IMR-90 (cell line): Measurements from ENCODE around the gene TNS1. TPM values are rescaled to one million over a fixed set of nuclear protein-coding genes. Genes with fewer than 3 reads are reported as not detected.

Source experiments
- ATAC-seq: fragments of 200-7000 bp; cut with Tn5 transposase; 2 replicates; pipeline ENCODE4 v1.9.1; 2020; ENCODE audit warnings: low read depth, mild to moderate bottlenecking, moderate library complexity
- BruUV-seq: library from RNA; stranded (reverse); fragments of 400-500 nt; replicated peaks from 2 replicates; lab custom pipeline; 2021; lab: Mats Ljungman, UMichigan
- CTCF ChIA-PET: fragments of 300-600 bp; formaldehyde crosslinking; extraction: SDS; loops from one replicate; lab custom pipeline; 2021; ENCODE audit warnings: antibody characterized with exemption; lab: Yijun Ruan, JAX
- POLR2A ChIA-PET: fragments of 300-600 bp; sonication (Branson Sonifier 250); formaldehyde crosslinking; loops from one replicate; lab custom pipeline; 2022; ENCODE audit warnings: antibody characterized with exemption; ENCODE audit not compliant: unreplicated experiment; lab: Charles Lee
- DNase-seq: peaks from one replicate; pipeline ENCODE4 v3.0.0; 2013
- H2AFZ ChIP-seq: replicated peaks from 2 replicates; pipeline ENCODE3; 2013; ENCODE audit warnings: low read length, mild to moderate bottlenecking; ENCODE audit not compliant: poor library complexity
- H2AK5ac ChIP-seq: 2 replicates; pipeline ENCODE4 v1.6.1; 2013; ENCODE audit warnings: low read depth, low read length, inconsistent platforms
- H2AK9ac ChIP-seq: replicated peaks from 2 replicates; pipeline ENCODE3; 2013; ENCODE audit warnings: mild to moderate bottlenecking, low read depth, low read length, moderate library complexity; ENCODE audit not compliant: poor library complexity
- H2BK120ac ChIP-seq: 2 replicates; pipeline ENCODE4 v1.6.1; 2013; ENCODE audit warnings: low read depth, low read length, inconsistent platforms
- H2BK15ac ChIP-seq: 3 replicates; pipeline ENCODE4 v1.6.1; 2013; ENCODE audit warnings: low read depth, low read length, inconsistent platforms
- H2BK20ac ChIP-seq: 2 replicates; pipeline ENCODE4 v1.6.1; 2013; ENCODE audit warnings: low read depth, mild to moderate bottlenecking, inconsistent platforms, low read length, moderate library complexity
- H2BK5ac ChIP-seq: 2 replicates; pipeline ENCODE4 v1.6.1; 2013; ENCODE audit warnings: mild to moderate bottlenecking, low read depth, low read length, inconsistent platforms; ENCODE audit not compliant: poor library complexity, severe bottlenecking
- H3K14ac ChIP-seq: replicated peaks from 2 replicates; pipeline ENCODE4 v1.6.1; 2013; ENCODE audit warnings: low read depth, low read length, inconsistent platforms
- H3K18ac ChIP-seq: 2 replicates; pipeline ENCODE4 v1.6.1; 2013; ENCODE audit warnings: low read depth, low read length, control low read depth
- H3K23ac ChIP-seq: 2 replicates; pipeline ENCODE4 v1.6.1; 2013; ENCODE audit warnings: low read depth, low read length, inconsistent platforms
- H3K27ac ChIP-seq: 2 replicates; pipeline ENCODE4 v1.5.1; 2013; ENCODE audit warnings: mild to moderate bottlenecking, control low read depth, low read length; ENCODE audit not compliant: insufficient read depth
- H3K27me3 ChIP-seq: 2 replicates; pipeline ENCODE4 v1.6.1; 2013; ENCODE audit warnings: low read length; ENCODE audit not compliant: control insufficient read depth, insufficient read depth
- H3K36me3 ChIP-seq: 2 replicates; pipeline ENCODE4 v1.6.1; 2013; ENCODE audit warnings: low read length, mixed read lengths; ENCODE audit not compliant: control insufficient read depth, insufficient read depth
- H3K4ac ChIP-seq: 2 replicates; pipeline ENCODE4 v1.6.1; 2013; ENCODE audit warnings: low read depth, low read length, inconsistent platforms
- H3K4me1 ChIP-seq: 2 replicates; pipeline ENCODE4 v1.6.1; 2013; ENCODE audit warnings: low read length, mixed read lengths; ENCODE audit not compliant: control insufficient read depth, insufficient read depth
- H3K4me2 ChIP-seq: 2 replicates; pipeline ENCODE4 v1.6.1; 2013; ENCODE audit warnings: low read depth, mild to moderate bottlenecking, control low read depth, low read length, moderate library complexity
- H3K4me3 ChIP-seq: 2 replicates; pipeline ENCODE4 v1.5.1; 2013; ENCODE audit warnings: low read depth, mild to moderate bottlenecking, control low read depth, low read length, moderate library complexity; ENCODE audit not compliant: insufficient read depth
- H3K56ac ChIP-seq: 2 replicates; pipeline ENCODE4 v1.6.1; 2013; ENCODE audit warnings: low read length, inconsistent platforms; ENCODE audit not compliant: insufficient read depth; ENCODE audit errors: extremely low read depth
- H3K79me1 ChIP-seq, 2 experiments: 2 replicates each; pipeline ENCODE4 v1.6.1; 2013; ENCODE audit warnings: low read length in 2 of 2, inconsistent platforms in 1 of 2, low read depth in 1 of 2
- H3K9ac ChIP-seq: 2 replicates; pipeline ENCODE4 v1.6.1; 2013; ENCODE audit warnings: low read depth, low read length, control low read depth
- H3K9me1 ChIP-seq: 2 replicates; pipeline ENCODE4 v1.6.1; 2013; ENCODE audit warnings: low read length, inconsistent platforms; ENCODE audit not compliant: insufficient read depth
- H3K9me3 ChIP-seq: 2 replicates; pipeline ENCODE4 v1.6.1; 2013; ENCODE audit warnings: low read length; ENCODE audit not compliant: control insufficient read depth, insufficient read depth
- H4K20me1 ChIP-seq: 2 replicates; pipeline ENCODE4 v1.6.1; 2013; ENCODE audit warnings: low read length, inconsistent platforms; ENCODE audit not compliant: insufficient read depth
- H4K5ac ChIP-seq: 2 replicates; pipeline ENCODE4 v1.6.1; 2013; ENCODE audit warnings: mild to moderate bottlenecking, low read depth, low read length, control low read depth
- H4K8ac ChIP-seq, 2 experiments: 2 replicates each; pipeline ENCODE4 v1.6.1; 2013; ENCODE audit warnings: low read depth in 2 of 2, low read length in 2 of 2, control low read depth in 1 of 2, inconsistent platforms in 1 of 2
- H4K91ac ChIP-seq: 2 replicates; pipeline ENCODE4 v1.6.1; 2013; ENCODE audit warnings: low read depth, low read length, inconsistent platforms; ENCODE audit not compliant: insufficient read depth
- BHLHE40 ChIP-seq: fragments of 150-350 bp; IDR thresholded peaks from 2 replicates; pipeline ENCODE4 v1.6.1; 2016; ENCODE audit warnings: mild to moderate bottlenecking, low read depth, low read length
- CEBPB ChIP-seq: IDR thresholded peaks from 2 replicates; pipeline ENCODE4 v1.6.1; 2012; ENCODE audit warnings: low read depth, low read length, improper control_type of control experiment
- CHD1 ChIP-seq: IDR thresholded peaks from 2 replicates; pipeline ENCODE4 v1.6.1; 2012; ENCODE audit warnings: low read depth, low read length, improper control_type of control experiment
- CTCF ChIP-seq: conservative IDR thresholded peaks from 2 replicates; pipeline ENCODE4 v1.5.1; 2012; ENCODE audit warnings: mild to moderate bottlenecking, low read depth, low read length, improper control_type of control experiment
- ELK1 ChIP-seq: fragments of 150-350 bp; IDR thresholded peaks from 2 replicates; pipeline ENCODE4 v1.6.1; 2016; ENCODE audit warnings: low read depth, mild to moderate bottlenecking, low read length, moderate library complexity, borderline replicate concordance
- FOS ChIP-seq: fragments of 150-350 bp; IDR thresholded peaks from 2 replicates; pipeline ENCODE4 v1.6.1; 2016; ENCODE audit warnings: low read depth, low read length
- MAFK ChIP-seq: IDR thresholded peaks from 2 replicates; pipeline ENCODE4 v1.6.1; 2012; ENCODE audit warnings: low read depth, low read length, improper control_type of control experiment
- MAZ ChIP-seq: IDR thresholded peaks from 2 replicates; pipeline ENCODE4 v1.6.1; 2012; ENCODE audit warnings: low read depth, mild to moderate bottlenecking, low read length, improper control_type of control experiment, moderate library complexity, borderline replicate concordance
- MXI1 ChIP-seq: IDR thresholded peaks from 2 replicates; pipeline ENCODE4 v1.6.1; 2012; ENCODE audit warnings: low read depth, mild to moderate bottlenecking, low read length, moderate library complexity, borderline replicate concordance
- NFE2L2 ChIP-seq: fragments of 150-350 bp; IDR thresholded peaks from 2 replicates; pipeline ENCODE4 v1.6.1; 2016; ENCODE audit warnings: low read depth, mild to moderate bottlenecking, low read length
- POLR2A ChIP-seq: IDR thresholded peaks from 2 replicates; pipeline ENCODE4 v1.6.1; 2012; ENCODE audit warnings: mild to moderate bottlenecking, low read depth, low read length
- RAD21 ChIP-seq: IDR thresholded peaks from 2 replicates; pipeline ENCODE4 v1.6.1; 2012; ENCODE audit warnings: low read length, improper control_type of control experiment
- RCOR1 ChIP-seq: IDR thresholded peaks from 2 replicates; pipeline ENCODE4 v1.6.1; 2012; ENCODE audit warnings: mild to moderate bottlenecking, low read length, improper control_type of control experiment; ENCODE audit not compliant: insufficient replicate concordance
- RFX5 ChIP-seq: IDR thresholded peaks from 2 replicates; pipeline ENCODE4 v1.8.0; 2012; ENCODE audit warnings: low read depth, mild to moderate bottlenecking, low read length, moderate library complexity
- SMC3 ChIP-seq: fragments of 150-350 bp; IDR thresholded peaks from 2 replicates; pipeline ENCODE4 v1.6.1; 2016; ENCODE audit warnings: low read depth, mild to moderate bottlenecking, antibody characterized with exemption, low read length, moderate library complexity
- USF2 ChIP-seq: fragments of 150-350 bp; IDR thresholded peaks from 2 replicates; pipeline ENCODE4 v1.6.1; 2017; ENCODE audit warnings: mild to moderate bottlenecking, antibody characterized with exemption, low read length, low read depth
- WGBS, 2 experiments: methylation state at CpG; one replicate each; pipeline versions ENCODE4 v1.1.5 to v1.1.7; 2013; ENCODE audit warnings: missing lambda C conversion rate in 2 of 2; ENCODE audit not compliant: insufficient read length in 1 of 2; ENCODE audit errors: extremely low coverage in 2 of 2; 5-methylcytosine and 5-hydroxymethylcytosine counted together
- dilution Hi-C: fragments of 300-500 bp; cut with HindIII; formaldehyde crosslinking; loops from one replicate; pipeline ENCODE4 v1.14.3; 2018; ENCODE audit warnings: low sequenced_read_pairs; ENCODE audit not compliant: unreplicated experiment
- in situ Hi-C: fragments of 300-500 bp; cut with MboI; formaldehyde crosslinking; loops from 3 replicates; pipeline ENCODE4 v1.14.3; 2019; ENCODE audit warnings: low sequenced_read_pairs, inconsistent platforms, mixed read lengths
- intact Hi-C: fragments of 100-400 bp; cut with micrococcal nuclease; formaldehyde crosslinking; loops from 2 replicates; pipeline ENCODE4 v1.10.0; 2022
- polyA plus RNA-seq, 3 experiments: library from polyadenylated mRNA; depleted of rRNA; stranded (reverse); fragments of >200 nt; gene quantifications; 2 replicates each; pipeline ENCODE4 v1.2.3, GENCODE V29; 2012; ENCODE audit warnings: low replicate concordance in 1 of 3
- total RNA-seq: library from RNA; depleted of rRNA; stranded (reverse); fragments of >200 nt; gene quantifications from 2 replicates; pipeline ENCODE4 v1.2.3, GENCODE V29; 2012

The TNS1 gene
- total and polyA plus RNA-seq, 2 of the 4 experiments (the other 2 are of a cell fraction): 41.1 to 45.2 TPM

GRCh38 chr2:217914078-217914477 lies 88.7 kb downstream of the TNS1 start:
- no TSS peak for BruUV-seq
- Histone ChIP-seq H2BK5ac (no peak overlapping the region), H3K23ac (no peak overlapping the region), H2BK20ac (no peak overlapping the region; the same call in 1 of the 2 replicates), H3K79me1 (peaks cover 40 to 95% of the 10 kb centered on the region in 2 experiments), H2AK5ac (peak overlapping the region; percentile 70), H2AK9ac (no peak overlapping the region), H3K56ac (no peak overlapping the region), H4K8ac (peak overlapping the region in 1 of 2 experiments; percentile 9; a peak in 2 of 4 replicates), H4K91ac (peak overlapping the region; percentile 7; the same call in 1 of the 2 replicates), H3K27me3 (no peaks in the 10 kb centered on the region), H3K14ac (0 out of 2 replicates have a peak overlapping the region, but pooled peaks have one; percentile 60), H3K36me3 (peaks cover 12% of the 10 kb centered on the region), H3K27ac (no peak overlapping the region), H2BK120ac (no peak overlapping the region), H3K9me1 (peaks cover 40% of the 10 kb centered on the region), H4K5ac (no peak overlapping the region), H3K4me3 (no peak overlapping the region), H3K9me3 (no peaks in the 10 kb centered on the region), H3K4ac (peak overlapping the region; percentile 23), H3K4me2 (no peak overlapping the region), H3K18ac (no peak overlapping the region), H2AFZ (no peak overlapping the region), H3K9ac (no peak overlapping the region), H3K4me1 (peaks cover 49% of the 10 kb centered on the region), H2BK15ac (no peak overlapping the region; the same call in 2 of the 3 replicates), H4K20me1 (peaks cover 25% of the 10 kb centered on the region)
- ChIA-PET CTCF (interaction anchor here (0.6 kb wide), 1 partner anchor 10 kb away, joined by 3 read pairs; no protein-coding TSS in a partner anchor), POLR2A (no interaction called here)
- no peak for TF ChIP-seq POLR2A
- no peak for TF ChIP-seq RCOR1
- TF ChIP-seq CHD1: no peak
- TF ChIP-seq MXI1: no peak
- no peak for TF ChIP-seq ELK1
- no peak for TF ChIP-seq CEBPB
- TF ChIP-seq USF2: no peak
- TF ChIP-seq NFE2L2: no peak
- TF ChIP-seq RAD21: no peak
- TF ChIP-seq BHLHE40: no peak
- no peak for TF ChIP-seq RFX5
- TF ChIP-seq FOS: no peak
- no peak for TF ChIP-seq MAFK
- TF ChIP-seq CTCF: no peak
- no peak for TF ChIP-seq SMC3
- no peak for TF ChIP-seq MAZ
- no peak for ATAC-seq
- no peak for DNase-seq
- dilution Hi-C loops (no loop called here), in situ Hi-C loops (no loop called here), intact Hi-C loops (no loop called here)
- 100% methylated on average over 1 of the region's 1 CpG; no CpG with 5 or more reads in 1 of the 2 experiments for WGBS, 2 experiments
